ENCODE results near the gene STAB2. TPM values are rescaled to one million over a fixed set of nuclear protein-coding genes. Genes with fewer than 3 reads are reported as not detected.

Gene STAB2
- total and polyA plus RNA-seq, 2 of the 8 experiments (the other 6 are each of a cell fraction or from before 2014, with no cell fraction given): not detected

DNA sequence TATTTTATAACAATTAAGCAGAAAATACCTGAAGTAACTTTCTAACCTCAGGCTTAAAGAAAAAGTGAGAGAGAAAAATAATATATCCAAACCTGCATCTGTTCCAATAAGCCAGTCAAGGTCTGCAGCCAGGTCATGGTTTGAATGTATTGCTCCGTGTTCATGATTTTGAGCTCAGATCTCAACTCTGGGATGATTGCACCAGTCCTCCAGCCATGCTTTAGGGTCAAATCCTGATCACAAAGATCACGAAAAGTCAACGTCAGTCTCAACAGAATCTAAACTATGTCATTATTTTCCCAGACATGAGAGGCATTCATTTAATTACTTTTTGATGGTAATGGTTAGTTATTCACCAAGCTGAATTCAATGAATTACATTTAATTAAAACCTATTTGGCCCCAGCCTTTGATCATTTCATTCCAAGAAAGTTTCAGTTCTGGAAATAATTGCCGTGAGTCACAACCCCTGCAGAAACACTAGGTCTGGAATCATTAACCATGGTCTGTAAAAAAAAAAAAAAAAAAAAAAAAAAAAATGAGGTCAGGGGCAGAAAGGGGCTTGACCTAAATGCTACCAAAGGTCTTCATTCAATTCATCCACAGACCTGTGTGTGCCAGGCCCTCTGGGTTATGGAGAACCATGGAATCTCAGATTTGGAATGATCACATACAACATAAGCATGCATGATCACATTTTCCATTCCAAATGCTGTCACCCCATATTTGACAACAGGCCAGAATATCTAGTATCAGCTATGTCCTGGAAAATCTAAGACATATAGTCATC is 198.4 kb downstream of the STAB2 start:
- no peak overlapping the region for H4K91ac ChIP-seq (replicated peaks; ENCODE audit: insufficient read length, low read length)
- H3K14ac ChIP-seq (ENCODE audit: insufficient read length): no peak overlapping the region
- FAIRE-seq: no peak
- no peaks in the 10 kb centered on the region for H3K4me1 ChIP-seq (replicated peaks in 1 of 4; ENCODE audit: control insufficient read depth in 3 of 4, insufficient read depth in 4 of 4, low read length in 3 of 4)
- no peak overlapping the region for H3K27ac ChIP-seq (ENCODE audit: low read depth, low read length)
- ChIA-PET CTCF (ENCODE audit: partially characterized antibody) (no interaction called here), POLR2A (ENCODE audit: partially characterized antibody) (no interaction called here)
- no peak overlapping the region for H4K8ac ChIP-seq (ENCODE audit: extremely low read depth, insufficient read depth, low read length)
- DNase-seq (ENCODE audit: low read depth in 1 of 2, low spot score in 2 of 2): no peak
- H3K23ac ChIP-seq (ENCODE audit: insufficient read length): no peak overlapping the region
- H3K27me3 ChIP-seq (replicated peaks in 1 of 4; ENCODE audit: control insufficient read depth in 3 of 4, extremely low read depth in 1 of 4, insufficient read depth in 3 of 4, low read length in 3 of 4): no peaks in the 10 kb centered on the region
- H2BK12ac ChIP-seq (ENCODE audit: low read depth, low read length): no peak overlapping the region
- H2AK5ac ChIP-seq (ENCODE audit: low read depth, low read length): no peak overlapping the region
- no peak for TF ChIP-seq CBX5 (IDR thresholded peaks at IDR 0.05; ENCODE audit: low read depth, low read length)
- no peak for TF ChIP-seq RNF2 (IDR thresholded peaks at IDR 0.05; ENCODE audit: borderline replicate concordance, low read depth, low read length, missing control alignments, poor library complexity, severe bottlenecking)
- TF ChIP-seq KDM4A (IDR thresholded peaks at IDR 0.05; ENCODE audit: low read depth, low read length, severe bottlenecking): no peak
- TF ChIP-seq CHD2 (IDR thresholded peaks at IDR 0.05; ENCODE audit: low read length): no peak
- no peak for TF ChIP-seq RFX5 (IDR thresholded peaks at IDR 0.05; ENCODE audit: borderline replicate concordance, low read depth, low read length)
- TF ChIP-seq EGR1 (IDR thresholded peaks at IDR 0.05; ENCODE audit: borderline replicate concordance, low read depth, low read length): no peak
- TF ChIP-seq CREB1 (IDR thresholded peaks at IDR 0.05): no peak
- TF ChIP-seq BACH1 (IDR thresholded peaks at IDR 0.05; ENCODE audit: low read length): no peak
- TF ChIP-seq SAP30 (IDR thresholded peaks at IDR 0.05; ENCODE audit: insufficient read depth, insufficient replicate concordance, low read length): no peak
- TF ChIP-seq PHF8 (conservative IDR thresholded peaks at IDR 0.05; ENCODE audit: low read depth, low read length): no peak
- TF ChIP-seq SP2 (IDR thresholded peaks at IDR 0.05; ENCODE audit: low read length): no peak
- TF ChIP-seq CBX8 (IDR thresholded peaks at IDR 0.05; ENCODE audit: borderline replicate concordance, low read depth, low read length): no peak
- TF ChIP-seq YY1 (IDR thresholded peaks at IDR 0.05; ENCODE audit: low read depth, low read length): no peak
- TF ChIP-seq SP1 (IDR thresholded peaks at IDR 0.05; ENCODE audit: low read depth, low read length): no peak
- H3K23me2 ChIP-seq (ENCODE audit: low read depth, low read length): no peaks in the 10 kb centered on the region
- H3K4me3 ChIP-seq (ENCODE audit: extremely low read depth in 1 of 4, insufficient read depth in 2 of 4, low read depth in 3 of 4, low read length in 4 of 4): no peak overlapping the region
- no peak overlapping the region for H2AFZ ChIP-seq (ENCODE audit: low read length)
- peaks cover 0 to 4% of the 10 kb centered on the region in 2 experiments for H4K20me1 ChIP-seq (replicated peaks in 1 of 2; ENCODE audit: control insufficient read depth in 1 of 2, insufficient read depth in 2 of 2, low read length in 2 of 2)
- peaks cover 0 to 18% (median 8%) of the 10 kb centered on the region in 4 experiments; a peak in 6 of 8 replicates for H3K36me3 ChIP-seq (ENCODE audit: control insufficient read depth in 2 of 4, insufficient read depth in 4 of 4, low read length in 3 of 4)
- no peak overlapping the region for H2BK15ac ChIP-seq (ENCODE audit: low read length)
- no peak overlapping the region for H3K56ac ChIP-seq (replicated peaks; ENCODE audit: insufficient read length, low read depth, low read length)
- H2BK20ac ChIP-seq (ENCODE audit: low read length): no peak overlapping the region
- no peak overlapping the region for H3K9ac ChIP-seq (replicated peaks in 1 of 4; ENCODE audit: extremely low read depth in 1 of 4, low read depth in 3 of 4, low read length in 3 of 4)
- H3K79me2 ChIP-seq (ENCODE audit: control insufficient read depth in 1 of 2, insufficient read depth in 2 of 2, low read length in 2 of 2): no peaks in the 10 kb centered on the region
- H4K5ac ChIP-seq (ENCODE audit: insufficient read length, low read depth, low read length): no peak overlapping the region
- no peaks in the 10 kb centered on the region for H3K9me3 ChIP-seq (ENCODE audit: insufficient read depth in 2 of 2, low read depth in 1 of 2, low read length in 1 of 2)
- H3K4ac ChIP-seq (replicated peaks; ENCODE audit: insufficient read length, low read depth, low read length): no peak overlapping the region
- no peak overlapping the region for H3K18ac ChIP-seq (ENCODE audit: extremely low read depth, low read length)
- H3K4me2 ChIP-seq (ENCODE audit: insufficient read depth in 1 of 2, low read depth in 2 of 2, low read length in 2 of 2): no peak overlapping the region
- no peaks in the 10 kb centered on the region for H3K79me1 ChIP-seq (ENCODE audit: low read depth, low read length)
- no peak overlapping the region for H2BK120ac ChIP-seq (replicated peaks; ENCODE audit: low read depth, low read length)
- no peak overlapping the region for H2BK5ac ChIP-seq (ENCODE audit: low read depth, low read length)
- WGBS, 2 experiments (ENCODE audit: extremely low coverage in 1 of 2, insufficient coverage in 1 of 2, insufficient read length in 1 of 2, insufficient replicate concordance in 2 of 2, low coverage in 1 of 2, low lambda C conversion rate in 2 of 2, missing lambda C conversion rate in 1 of 2): 72% methylated on average over 4 of the region's 4 CpGs; no CpG with 5 or more reads in 1 of the 2 experiments
